NCI-H1930 (cell line): ENCODE data around the gene LANCL1.
A peak's percentile ranks its signal among the peaks of the same experiment; 100 is the strongest.
"Not testable (repeated sequence)": the region's sequence is repeated elsewhere in the genome, so short reads cannot be mapped to it uniquely, and the experiment has no call there.

ENCODE experiments used
- DNase-seq, 2 experiments: peaks; one replicate each; lab custom pipeline; 2025; lab: John Stamatoyannopoulos, UW

Gene LANCL1

GRCh38 chr2:210459407-210459806 lies 17.2 kb downstream of the LANCL1 start:
- no peak for DNase-seq

DNA sequence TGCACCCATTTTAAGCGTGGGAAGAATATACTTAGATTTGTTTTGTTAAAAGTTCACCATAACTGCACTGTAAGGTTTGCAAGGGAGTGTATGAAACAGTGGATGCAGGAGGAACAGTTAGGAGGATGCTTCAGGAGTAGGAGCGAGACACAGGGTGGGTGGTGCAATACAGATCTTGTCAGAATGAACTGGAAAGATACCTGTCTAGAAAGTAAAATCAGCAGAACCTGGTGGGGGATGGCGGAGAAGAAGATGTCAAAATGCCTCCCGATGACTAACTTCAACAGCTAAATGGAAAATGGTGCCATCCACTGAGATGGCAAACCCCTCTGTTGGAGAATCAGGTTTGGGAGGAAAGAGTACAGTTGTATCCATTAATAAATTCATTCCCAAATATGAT lies 18.2 kb downstream of the LANCL1 start:
- no peak for DNase-seq

DNA sequence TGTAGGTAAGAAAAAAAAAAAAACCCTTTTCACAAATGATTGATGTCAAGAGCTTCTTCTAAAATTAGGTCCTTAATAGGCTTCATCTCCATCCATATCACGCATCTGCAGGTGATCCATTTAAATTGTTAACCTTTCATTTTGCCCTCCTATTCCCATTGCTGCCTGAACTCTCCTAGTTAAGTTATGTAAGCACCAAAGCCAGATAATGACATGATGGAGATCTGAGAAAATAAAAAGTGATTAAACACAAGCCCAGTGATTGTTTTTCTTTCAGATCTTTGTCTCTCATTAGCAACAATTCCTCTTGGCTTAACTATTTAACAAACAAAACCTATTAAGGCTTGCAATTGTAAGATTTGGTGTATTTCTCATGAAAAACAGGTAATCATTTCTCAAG lies 20.0 kb downstream of the LANCL1 start:
- DNase-seq = no peak

- no peak for DNase-seq
Measured at GRCh38 chr2:210454336-210454735, 22.2 kb downstream of the LANCL1 start.

DNA sequence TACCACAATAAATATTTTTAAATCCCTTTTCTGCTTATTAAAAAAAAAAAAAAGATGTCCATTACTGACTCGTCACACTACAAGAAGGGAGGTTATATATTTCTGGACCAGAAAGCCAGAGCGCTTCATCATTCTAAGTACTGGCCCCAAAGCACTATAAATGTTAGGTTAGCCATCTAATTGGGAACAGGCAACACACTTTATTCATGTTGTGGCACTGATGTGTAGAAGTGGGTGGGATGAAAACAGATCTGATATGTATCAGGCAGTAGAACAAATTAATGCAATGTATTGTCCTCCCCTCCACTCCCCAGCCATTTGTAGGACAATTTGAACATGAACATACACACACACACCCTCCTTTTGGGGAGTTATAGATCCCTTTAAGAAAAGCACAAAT lies 24.4 kb downstream of the LANCL1 start:
- no peak for DNase-seq

- not testable (repeated sequence) for DNase-seq
Measured at GRCh38 chr2:210450942-210451341, 25.6 kb downstream of the LANCL1 start.

DNA sequence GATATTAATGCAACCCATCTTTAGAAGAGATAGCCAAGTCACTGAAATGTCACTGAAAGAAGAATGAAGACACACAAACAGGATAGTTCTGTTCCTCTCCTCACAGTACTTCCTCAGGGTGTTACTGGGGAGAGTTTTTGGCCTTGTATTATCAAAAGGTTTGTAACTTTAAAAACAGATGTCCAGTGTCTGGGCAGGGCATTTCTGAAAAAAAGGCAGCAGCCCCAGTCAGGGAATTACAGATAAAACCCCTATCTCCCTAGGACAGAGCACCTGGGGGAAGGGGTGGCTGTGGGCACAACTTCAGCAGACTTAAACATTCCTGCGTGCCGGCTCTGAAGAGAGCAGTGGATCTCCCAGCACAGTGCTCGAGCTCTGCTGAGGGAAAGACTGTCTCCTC lies 30.8 kb downstream of the LANCL1 start:
- DNase-seq = no peak

DNA sequence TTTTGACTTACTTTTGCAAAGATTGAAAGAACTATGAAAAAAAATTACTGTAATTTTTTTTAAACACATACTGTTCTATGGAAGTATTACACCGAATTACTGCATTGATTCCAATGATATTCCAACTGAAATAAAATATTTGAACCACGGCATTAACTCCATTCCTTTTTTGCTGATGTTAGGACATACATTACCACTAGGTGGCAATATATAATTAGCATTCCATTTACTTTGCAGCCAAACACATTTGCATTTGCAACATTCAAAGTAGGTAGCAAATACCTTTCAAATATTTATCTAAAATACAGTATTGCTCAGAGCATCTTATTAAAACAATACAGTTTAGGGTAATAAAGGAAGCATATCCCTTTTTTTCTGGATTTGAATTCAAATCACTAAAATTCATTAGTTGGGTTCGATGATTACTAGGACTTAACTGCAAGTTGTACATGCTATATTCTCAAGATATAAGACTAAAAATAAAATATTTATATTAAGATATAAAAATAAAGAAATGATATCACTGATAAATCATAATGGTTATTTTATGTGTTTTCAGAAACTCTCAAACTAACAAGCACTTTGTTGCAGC lies 31.3 kb downstream of the LANCL1 start:
- no peak for DNase-seq

- no peak for DNase-seq
Measured at GRCh38 chr2:210443527-210443926, 33.0 kb downstream of the LANCL1 start.

DNA sequence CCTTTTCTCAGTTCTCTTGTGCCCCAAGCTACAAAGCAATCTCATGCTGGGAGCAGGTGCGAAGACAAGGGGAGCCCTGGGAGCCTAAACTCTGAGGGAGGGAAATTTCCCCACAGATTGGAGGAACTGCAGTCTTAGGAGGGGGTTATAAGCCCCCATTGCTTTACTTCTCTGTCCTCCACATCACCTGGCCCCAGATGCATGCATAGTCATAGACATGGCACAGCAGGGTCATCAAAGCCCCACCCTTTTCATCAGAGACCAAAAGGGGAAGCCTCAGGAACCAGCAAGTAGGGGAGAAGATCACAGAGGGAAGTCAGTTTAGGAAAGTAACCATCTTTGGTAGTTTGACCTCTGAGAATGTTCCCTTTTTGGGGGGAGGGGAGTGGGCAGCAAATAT lies 33.7 kb downstream of the LANCL1 start:
- no peak for DNase-seq

- no peak for DNase-seq
Measured at GRCh38 chr2:210442457-210442856, 34.1 kb downstream of the LANCL1 start.

- DNase-seq = no peak
Measured at GRCh38 chr2:210440206-210440605, 36.4 kb downstream of the LANCL1 start.

GRCh38 chr2:210435439-210435838 lies 41.1 kb downstream of the LANCL1 start:
- DNase-seq = no peak

GRCh38 chr2:210432633-210433032 lies 43.9 kb downstream of the LANCL1 start:
- DNase-seq = no peak

- no peak for DNase-seq
Measured at GRCh38 chr2:210429403-210430137, 47.0 kb downstream of the LANCL1 start.

DNA sequence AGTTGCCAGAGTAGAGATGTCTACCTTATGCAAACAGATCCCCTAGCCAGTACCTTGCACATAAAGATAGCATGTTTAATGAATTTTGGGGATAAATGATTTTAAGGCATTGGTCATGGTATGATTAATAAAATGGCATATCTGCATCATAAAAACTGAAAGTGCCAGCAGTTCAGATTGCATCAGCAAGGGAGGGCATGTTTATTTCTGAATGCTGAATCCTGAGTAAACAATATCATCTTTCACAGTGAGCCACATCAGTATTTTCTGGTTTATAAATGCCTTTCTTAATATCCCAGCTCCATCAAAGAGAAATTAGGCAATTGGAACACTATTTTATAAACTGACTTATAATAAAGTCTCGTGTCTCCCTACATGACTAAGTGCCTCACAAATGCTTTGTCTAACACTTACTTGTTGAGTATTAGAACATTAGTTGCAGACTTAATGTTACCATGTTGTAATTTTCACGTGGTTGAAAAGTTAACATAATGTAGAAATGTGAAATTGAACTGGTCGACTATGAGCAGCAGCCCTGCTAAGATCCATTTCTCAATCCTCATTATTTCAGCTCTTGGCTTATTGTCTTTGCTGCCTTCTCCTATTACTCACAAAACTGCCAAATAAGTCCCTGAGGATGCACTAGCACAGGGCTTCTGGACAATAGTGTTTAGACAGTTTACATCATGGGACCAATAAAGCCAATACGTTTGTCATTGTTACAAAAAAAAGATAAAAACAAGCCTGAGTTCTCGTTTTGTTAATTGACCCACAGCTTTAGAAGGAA lies 48.0 kb downstream of the LANCL1 start:
- peak in 1 of 2 experiments; percentile 49 for DNase-seq

DNA sequence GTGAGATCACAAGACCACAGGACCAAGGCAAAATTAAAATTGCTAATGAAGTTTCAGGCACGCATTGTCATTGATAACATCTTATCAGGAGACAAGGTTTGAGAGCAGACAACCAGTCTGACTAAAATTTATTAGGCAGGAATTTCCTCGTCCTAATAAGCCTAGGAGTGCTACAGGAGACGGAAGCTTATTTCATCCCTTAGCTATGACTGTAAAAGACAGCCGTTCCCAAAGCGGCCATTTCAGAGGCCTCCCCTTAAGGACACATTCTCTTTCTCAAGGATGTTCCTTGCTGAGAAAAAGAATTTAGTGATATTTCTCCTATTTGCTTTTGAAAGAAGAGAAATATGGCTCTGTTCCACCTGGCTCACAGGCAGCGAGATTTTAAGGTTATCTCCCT lies 49.2 kb downstream of the LANCL1 start:
- DNase-seq = not testable (repeated sequence)

GRCh38 chr2:210422366-210422765 lies 54.2 kb downstream of the LANCL1 start:
- DNase-seq = no peak

GRCh38 chr2:210421916-210422315 lies 54.6 kb downstream of the LANCL1 start:
- DNase-seq = no peak

DNA sequence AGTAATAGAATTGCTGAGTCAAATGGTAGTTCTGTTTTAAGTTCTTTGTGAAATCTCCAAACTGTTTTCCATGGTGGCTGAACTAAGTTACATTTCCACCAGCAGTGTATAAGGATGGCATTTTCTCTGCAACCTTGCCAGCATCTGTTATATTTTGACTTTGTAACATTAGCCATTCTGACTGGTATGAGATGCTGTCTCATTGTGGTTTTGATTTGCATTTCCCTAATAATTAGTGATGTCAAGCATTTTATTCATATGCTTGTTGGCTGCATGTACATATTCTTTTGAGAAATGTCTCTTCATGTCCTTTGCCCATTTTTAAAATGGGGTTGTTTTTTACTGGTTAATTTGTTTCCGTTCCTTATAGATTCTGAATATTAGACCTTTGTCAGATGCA lies 63.9 kb downstream of the LANCL1 start:
- no peak for DNase-seq

GRCh38 chr2:210410542-210410941 lies 66.0 kb downstream of the LANCL1 start:
- no peak for DNase-seq

- no peak for DNase-seq
Measured at GRCh38 chr2:210399440-210400041, 77.0 kb downstream of the LANCL1 start.

DNA sequence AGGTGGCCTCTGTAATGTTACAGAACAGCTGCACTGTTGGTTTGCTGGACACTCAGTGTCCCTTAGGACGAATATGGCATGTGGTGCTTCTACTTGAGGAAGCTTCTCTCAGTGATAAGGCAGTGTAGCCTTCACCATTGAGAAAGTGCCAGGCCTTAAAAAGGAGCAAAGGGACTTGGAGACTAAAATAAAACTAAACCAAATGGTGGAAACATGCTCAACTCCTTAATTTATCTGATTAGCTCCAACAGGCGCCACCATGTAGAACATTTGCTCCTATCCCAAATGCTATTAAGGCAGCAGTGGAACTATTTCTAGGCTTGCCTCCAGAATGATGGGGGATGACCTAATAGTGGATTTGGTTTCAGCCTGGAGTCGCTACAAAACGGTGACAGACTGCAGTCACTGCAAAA lies 84.1 kb downstream of the LANCL1 start:
- DNase-seq = no peak
